A549 (cell line): ENCODE measurements around the gene ZC3H18. TPM values are rescaled to one million over a fixed set of nuclear protein-coding genes. Genes with fewer than 3 reads are reported as not detected.

Source experiments
- ATAC-seq, 2 experiments: fragments of 200-7000 bp in 1 of 2; fragments of >200 bp in 1 of 2; cut with Nextera tagmentation in 1 of 2; cut with Tn5 transposase in 1 of 2; 3 replicates each; pipeline versions ENCODE4 v1.8.0 to v1.9.1; 2018 to 2020; ENCODE audit warnings: mild to moderate bottlenecking in 1 of 2, moderate library complexity in 1 of 2
- CTCF ChIA-PET: fragments of 300-600 bp; sonication (Branson Sonifier 250); formaldehyde crosslinking; extraction: SDS; loops from one replicate; lab custom pipeline; 2021; ENCODE audit warnings: antibody characterized with exemption, inconsistent platforms; lab: Yijun Ruan, JAX
- POLR2A ChIA-PET: fragments of 350-600 bp; formaldehyde crosslinking; extraction: SDS; loops from one replicate; lab custom pipeline; 2021; ENCODE audit warnings: antibody characterized with exemption, inconsistent platforms; lab: Yijun Ruan, JAX
- DNase-seq, 2 experiments: peaks; one replicate each; pipeline versions ENCODE4 v3.0.0 to v3.0.0-alpha.2; 2011 to 2016; ENCODE audit warnings: low read depth in 1 of 2, low spot score in 1 of 2
- FAIRE-seq: peaks from 2 replicates; lab custom pipeline; 2011; peaks lifted over from hg19 to GRCh38; lab: Jason Lieb, UNC
- H3K27ac ChIP-seq, 2 experiments: fragments of >200 bp; sonication (Bioruptor Twin); formaldehyde crosslinking; 3 replicates each; pipeline ENCODE4 v1.5.1; 2016 to 2017
- H3K4me1 ChIP-seq: fragments of >200 bp; sonication (Bioruptor Twin); formaldehyde crosslinking; 3 replicates; pipeline ENCODE4 v1.6.1; 2016
- H3K4me2 ChIP-seq: fragments of >200 bp; sonication (Bioruptor Twin); formaldehyde crosslinking; 3 replicates; pipeline ENCODE4 v1.6.1; 2016
- H3K4me3 ChIP-seq: fragments of >200 bp; sonication (Bioruptor Twin); formaldehyde crosslinking; 3 replicates; pipeline ENCODE4 v1.5.1; 2016
- H3K9me3 ChIP-seq: fragments of >200 bp; sonication (Bioruptor Twin); formaldehyde crosslinking; 3 replicates; pipeline ENCODE4 v1.6.1; 2016
- BHLHE40 ChIP-seq: IDR thresholded peaks from 2 replicates; pipeline ENCODE4 v1.6.1; 2012; ENCODE audit warnings: low read depth, low read length, inconsistent platforms
- CBX2 ChIP-seq: fragments of 200-600 bp; sonication (generic); IDR thresholded peaks from 2 replicates; pipeline ENCODE4 v1.6.1; 2016; ENCODE audit warnings: low read depth, mild to moderate bottlenecking, borderline replicate concordance
- CBX8 ChIP-seq: fragments of 200-600 bp; sonication (generic); IDR thresholded peaks from 2 replicates; pipeline ENCODE4 v1.6.1; 2016
- CEBPB ChIP-seq, 2 experiments: fragments of >200 bp in 1 of 2; sonication (Bioruptor Twin) in 1 of 2; formaldehyde crosslinking in 1 of 2; IDR thresholded peaks; 2 replicates each; pipeline ENCODE4 v1.6.1; 2012 to 2016
- CTCF ChIP-seq: fragments of >200 bp; sonication (Bioruptor Twin); formaldehyde crosslinking; IDR thresholded peaks from 3 replicates; pipeline ENCODE4 v1.5.1; 2016
- ESRRA ChIP-seq: fragments of 150-350 bp; IDR thresholded peaks from 2 replicates; pipeline ENCODE4 v1.6.1; 2014; ENCODE audit warnings: mild to moderate bottlenecking, low read length, borderline replicate concordance
- HDAC2 ChIP-seq: fragments of 200-600 bp; sonication (generic); IDR thresholded peaks from 2 replicates; pipeline ENCODE4 v1.6.1; 2016
- HEYL ChIP-seq: fragments of 250-450 bp; sonication (Bioruptor Pico); IDR thresholded peaks from 2 replicates; pipeline ENCODE4 v1.8.0; 2021; ENCODE audit warnings: mild to moderate bottlenecking, moderate library complexity
- HMGXB4 ChIP-seq: fragments of 250-450 bp; sonication (Bioruptor Pico); IDR thresholded peaks from 2 replicates; pipeline ENCODE4 v1.5.0; 2021; ENCODE audit warnings: mild to moderate bottlenecking, moderate library complexity, borderline replicate concordance
- HOXA7 ChIP-seq: fragments of 250-450 bp; sonication (Bioruptor Pico); IDR thresholded peaks from 2 replicates; pipeline ENCODE4 v1.5.0; 2020; ENCODE audit warnings: mild to moderate bottlenecking, moderate library complexity
- HOXB13 ChIP-seq: fragments of 250-450 bp; sonication (Bioruptor Pico); IDR thresholded peaks from 2 replicates; pipeline ENCODE4 v1.5.0; 2020; ENCODE audit warnings: low read depth, mild to moderate bottlenecking, moderate library complexity
- HOXB5 ChIP-seq: fragments of 250-450 bp; sonication (Bioruptor Pico); IDR thresholded peaks from 2 replicates; pipeline ENCODE4 v1.5.0; 2020; ENCODE audit warnings: mild to moderate bottlenecking, moderate library complexity
- JUN ChIP-seq, 2 experiments: fragments of >200 bp; sonication (Bioruptor Twin); formaldehyde crosslinking; IDR thresholded peaks; 2 replicates in 1 of 2; 3 replicates in 1 of 2; pipeline ENCODE4 v1.6.1; 2016 to 2017
- MAZ ChIP-seq: fragments of 150-350 bp; IDR thresholded peaks from 2 replicates; pipeline ENCODE4 v1.6.1; 2014; ENCODE audit warnings: antibody characterized with exemption, low read depth, low read length, borderline replicate concordance
- POLR2AphosphoS2 ChIP-seq: conservative IDR thresholded peaks from 2 replicates; pipeline ENCODE4 v1.6.1; 2012; ENCODE audit warnings: low read length, improper control_type of control experiment, inconsistent platforms
- RARB ChIP-seq: fragments of 250-450 bp; sonication (Bioruptor Pico); IDR thresholded peaks from 2 replicates; pipeline ENCODE4 v1.8.0; 2021; ENCODE audit warnings: mild to moderate bottlenecking, moderate library complexity
- RFX5 ChIP-seq: fragments of 450-650 bp; IDR thresholded peaks from 2 replicates; pipeline ENCODE4 v1.7.1; 2014; ENCODE audit warnings: antibody characterized with exemption, mild to moderate bottlenecking, moderate library complexity
- SREBF2 ChIP-seq: fragments of 450-650 bp; IDR thresholded peaks from 2 replicates; pipeline ENCODE4 v1.6.1; 2014; ENCODE audit warnings: mild to moderate bottlenecking, moderate library complexity
- TFCP2L1 ChIP-seq: fragments of 250-450 bp; sonication (Bioruptor Pico); IDR thresholded peaks from 2 replicates; pipeline ENCODE4 v1.5.0; 2021; ENCODE audit warnings: mild to moderate bottlenecking
- TP53 ChIP-seq: fragments of 250-450 bp; sonication (Bioruptor Pico); IDR thresholded peaks from 2 replicates; pipeline ENCODE4 v1.5.0; 2021; ENCODE audit warnings: mild to moderate bottlenecking, moderate library complexity
- USF2 ChIP-seq: fragments of 450-650 bp; IDR thresholded peaks from 2 replicates; pipeline ENCODE4 v1.6.1; 2014; ENCODE audit warnings: antibody characterized with exemption
- ZFP36 ChIP-seq: fragments of 450-650 bp; IDR thresholded peaks from 2 replicates; pipeline ENCODE4 v1.6.1; 2014; ENCODE audit warnings: borderline replicate concordance; ENCODE audit not compliant: partially characterized antibody
- WGBS: methylation state at CpG from one replicate; pipeline ENCODE4 v1.1.6; 2017; ENCODE audit errors: missing lambda C conversion rate; 5-methylcytosine and 5-hydroxymethylcytosine counted together
- polyA plus RNA-seq, 4 experiments: library from polyadenylated mRNA; depleted of rRNA in 3 of 4; stranded (reverse); fragments of >200 nt; fragmentation: RNase III in 1 of 4; extraction: RNeasy Plus Mini Kit Qiagen cat#74134 plus additional on column Dnase treatment in 1 of 4; gene quantifications; 2 replicates in 3 of 4; 3 replicates in 1 of 4; pipeline ENCODE4 v1.2.3, GENCODE V29; 2011 to 2017
- TF ChIP-seq, protein P1 (sequence below): IDR thresholded peaks from 2 replicates; pipeline ENCODE4 v1.6.1; 2012
- TF ChIP-seq, protein P2 (sequence below): IDR thresholded peaks from 2 replicates; pipeline ENCODE4 v1.6.1; 2012; ENCODE audit warnings: low read depth, borderline replicate concordance
- TF ChIP-seq, protein P3 (sequence below): fragments of 250-450 bp; sonication (Bioruptor Pico); IDR thresholded peaks from 2 replicates; pipeline ENCODE4 v1.5.0; 2020; ENCODE audit warnings: low read depth, mild to moderate bottlenecking, moderate library complexity
- TF ChIP-seq, protein P4 (sequence below): fragments of 150-350 bp; IDR thresholded peaks from 2 replicates; pipeline ENCODE4 v1.6.1; 2014; ENCODE audit warnings: low read depth, mild to moderate bottlenecking, low read length

The ZC3H18 gene
- polyA plus RNA-seq, 2 of the 4 experiments (the other 2 are of a cell fraction): 21.1 to 48.2 TPM

DNA sequence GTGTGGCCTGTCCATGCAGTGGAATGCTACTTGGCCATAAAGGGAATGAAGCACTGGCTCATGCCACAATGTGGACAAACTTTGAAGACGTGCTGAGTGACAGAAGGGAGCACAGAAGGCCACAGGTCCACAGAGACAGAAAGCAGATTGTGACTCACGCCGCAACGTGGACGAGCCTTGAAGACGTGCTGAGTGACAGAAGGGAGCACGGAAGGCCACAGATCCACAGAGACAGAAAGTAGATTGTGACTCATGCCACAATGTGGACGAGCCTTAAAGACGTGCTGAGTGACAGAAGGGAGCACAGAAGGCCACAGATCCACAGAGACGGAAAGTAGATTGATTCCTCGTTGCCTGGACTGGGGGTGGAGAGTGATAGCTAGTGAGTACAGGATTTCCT is 19.2 kb downstream of the ZC3H18 start (continued):
- no peak for TF ChIP-seq CBX8
- no peak for TF ChIP-seq HOXB5 (CRISPR knock-in tag)
- TF ChIP-seq HOXA7: no peak
- no peak for TF ChIP-seq ZFP36
- TF ChIP-seq HEYL (CRISPR knock-in tag): no peak
- TF ChIP-seq, protein P1, sequence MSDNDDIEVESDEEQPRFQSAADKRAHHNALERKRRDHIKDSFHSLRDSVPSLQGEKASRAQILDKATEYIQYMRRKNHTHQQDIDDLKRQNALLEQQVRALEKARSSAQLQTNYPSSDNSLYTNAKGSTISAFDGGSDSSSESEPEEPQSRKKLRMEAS: no peak
- TF ChIP-seq JUN (IDR thresholded peaks at IDR 0.05): no peak
- no peak for TF ChIP-seq ESRRA

GRCh38 chr16:88591577-88592021 is 21.4 kb downstream of the ZC3H18 start:
- no peaks in the 10 kb centered on the region for H3K9me3 ChIP-seq
- CTCF ChIA-PET: no interaction called here
- TF ChIP-seq CBX2 (no peak), TP53 (CRISPR knock-in tag) (no peak)
- POLR2A ChIA-PET: no interaction called here
- no peak overlapping the region for H3K4me2 ChIP-seq
- 95% methylated on average over 10 of the region's 10 CpGs for WGBS
- no peaks in the 10 kb centered on the region for H3K4me1 ChIP-seq
- ATAC-seq (no peak), FAIRE-seq (no peak), DNase-seq (no peak)
- H3K27ac ChIP-seq: no peak overlapping the region
- H3K4me3 ChIP-seq: no peak overlapping the region

DNA sequence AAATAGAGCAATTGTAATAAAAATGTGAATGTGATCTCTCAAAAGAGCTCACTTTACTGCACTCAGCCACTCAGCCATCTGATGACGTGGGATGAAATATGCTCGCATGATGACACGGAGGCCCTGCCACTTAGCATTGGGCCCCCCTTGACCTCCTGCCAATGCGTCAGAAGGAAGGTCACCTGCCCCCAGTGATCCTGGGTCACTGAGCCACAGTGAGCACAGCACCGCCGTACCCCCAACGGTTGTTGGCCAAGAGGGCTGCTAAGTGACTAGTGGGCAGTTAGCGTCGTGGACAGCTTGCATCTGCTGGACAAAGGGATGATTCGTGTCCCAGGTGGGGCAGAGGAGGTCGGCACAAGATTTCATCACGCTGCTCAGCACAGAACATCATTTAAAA is 22.9 kb downstream of the ZC3H18 start:
- H3K4me2 ChIP-seq: no peak overlapping the region
- POLR2A ChIA-PET: no interaction called here
- DNase-seq: no peak
- 92% methylated on average over 12 of the region's 12 CpGs for WGBS
- TF ChIP-seq CEBPB (IDR thresholded peaks at IDR 0.05) (no peak), TFCP2L1 (CRISPR knock-in tag) (no peak), HMGXB4 (CRISPR knock-in tag) (no peak), HDAC2 (no peak), RARB (CRISPR knock-in tag) (no peak), ESRRA (no peak), POLR2AphosphoS2 (no peak), HOXA7 (no peak), SREBF2 (no peak), BHLHE40 (no peak), HOXB13 (CRISPR knock-in tag) (no peak), USF2 (no peak), MAZ (no peak), CTCF (no peak), RFX5 (no peak)
- TF ChIP-seq, protein P2, sequence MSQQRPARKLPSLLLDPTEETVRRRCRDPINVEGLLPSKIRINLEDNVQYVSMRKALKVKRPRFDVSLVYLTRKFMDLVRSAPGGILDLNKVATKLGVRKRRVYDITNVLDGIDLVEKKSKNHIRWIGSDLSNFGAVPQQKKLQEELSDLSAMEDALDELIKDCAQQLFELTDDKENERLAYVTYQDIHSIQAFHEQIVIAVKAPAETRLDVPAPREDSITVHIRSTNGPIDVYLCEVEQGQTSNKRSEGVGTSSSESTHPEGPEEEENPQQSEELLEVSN: no peak
- TF ChIP-seq, protein P3, sequence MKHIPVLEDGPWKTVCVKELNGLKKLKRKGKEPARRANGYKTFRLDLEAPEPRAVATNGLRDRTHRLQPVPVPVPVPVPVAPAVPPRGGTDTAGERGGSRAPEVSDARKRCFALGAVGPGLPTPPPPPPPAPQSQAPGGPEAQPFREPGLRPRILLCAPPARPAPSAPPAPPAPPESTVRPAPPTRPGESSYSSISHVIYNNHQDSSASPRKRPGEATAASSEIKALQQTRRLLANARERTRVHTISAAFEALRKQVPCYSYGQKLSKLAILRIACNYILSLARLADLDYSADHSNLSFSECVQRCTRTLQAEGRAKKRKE (CRISPR knock-in tag): no peak
- TF ChIP-seq, protein P4, sequence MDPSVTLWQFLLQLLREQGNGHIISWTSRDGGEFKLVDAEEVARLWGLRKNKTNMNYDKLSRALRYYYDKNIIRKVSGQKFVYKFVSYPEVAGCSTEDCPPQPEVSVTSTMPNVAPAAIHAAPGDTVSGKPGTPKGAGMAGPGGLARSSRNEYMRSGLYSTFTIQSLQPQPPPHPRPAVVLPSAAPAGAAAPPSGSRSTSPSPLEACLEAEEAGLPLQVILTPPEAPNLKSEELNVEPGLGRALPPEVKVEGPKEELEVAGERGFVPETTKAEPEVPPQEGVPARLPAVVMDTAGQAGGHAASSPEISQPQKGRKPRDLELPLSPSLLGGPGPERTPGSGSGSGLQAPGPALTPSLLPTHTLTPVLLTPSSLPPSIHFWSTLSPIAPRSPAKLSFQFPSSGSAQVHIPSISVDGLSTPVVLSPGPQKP: no peak
- TF ChIP-seq, all 56 proteins: peak for 0
- Histone ChIP-seq H3K27ac (no peak overlapping the region), H3K4me3 (no peak overlapping the region), H3K4me1 (no peaks in the 10 kb centered on the region), H3K9me3 (no peaks in the 10 kb centered on the region)
- ATAC-seq (no peak), FAIRE-seq (no peak)
- CTCF ChIA-PET: interaction anchor here (0.7 kb wide), 1 partner anchor 31 kb away, joined by 3 read pairs; no protein-coding TSS in a partner anchor
